LHCN-M2 (cell line): Measurements from ENCODE around the gene CAB39. TPM values are rescaled to one million over a fixed set of nuclear protein-coding genes. Genes with fewer than 3 reads are reported as not detected.
A peak's percentile ranks its signal among the peaks of the same experiment; 100 is the strongest.
"Not testable (repeated sequence)": the region's sequence is repeated elsewhere in the genome, so short reads cannot be mapped to it uniquely, and the experiment has no call there.

Source experiments
- DNase-seq: peaks from one replicate; pipeline ENCODE4 v3.0.0-alpha.2; 2012; ENCODE audit warnings: low read depth
- total RNA-seq: library from RNA; depleted of rRNA; stranded (reverse); fragments of >200 nt; gene quantifications from 2 replicates; pipeline ENCODE4 v1.2.3, GENCODE V29; 2014

CAB39 gene
- total RNA-seq, 1 experiment from 2014 or later = 41.0 TPM

- DNase-seq = peak; percentile 74
These were observed 1.5 kb downstream of the CAB39 start for GRCh38 chr2:230714136-230714480.

- DNase-seq = no peak
These were observed 2.6 kb downstream of the CAB39 start for GRCh38 chr2:230715201-230715600.

- DNase-seq = no peak
These were observed 3.9 kb downstream of the CAB39 start for GRCh38 chr2:230716588-230716987.

GRCh38 chr2:230717600-230717999 lies 5.0 kb downstream of the CAB39 start:
- peak; percentile 53 for DNase-seq

GRCh38 chr2:230719340-230719739 lies 6.7 kb downstream of the CAB39 start:
- DNase-seq = no peak

- no peak for DNase-seq
These were observed 9.1 kb downstream of the CAB39 start for GRCh38 chr2:230721712-230722111.

- no peak for DNase-seq
These were observed 9.7 kb downstream of the CAB39 start for GRCh38 chr2:230722207-230722885.

- DNase-seq = no peak
These were observed 10.7 kb downstream of the CAB39 start for GRCh38 chr2:230723363-230723762.

GRCh38 chr2:230724957-230725356 lies 12.3 kb downstream of the CAB39 start:
- not testable (repeated sequence) for DNase-seq

- no peak for DNase-seq
These were observed 18.9 kb downstream of the CAB39 start for GRCh38 chr2:230731512-230731911.

- DNase-seq = no peak
These were observed 20.3 kb downstream of the CAB39 start for GRCh38 chr2:230732914-230733401.

GRCh38 chr2:230734247-230735175 lies 21.9 kb downstream of the CAB39 start:
- no peak for DNase-seq

GRCh38 chr2:230735884-230736283 lies 23.2 kb downstream of the CAB39 start:
- no peak for DNase-seq

- DNase-seq = no peak
These were observed 24.7 kb downstream of the CAB39 start for GRCh38 chr2:230737300-230737699.

- no peak for DNase-seq
These were observed 25.2 kb downstream of the CAB39 start for GRCh38 chr2:230737791-230738226.

- DNase-seq = peak; percentile 44
These were observed 25.8 kb downstream of the CAB39 start for GRCh38 chr2:230738391-230738811.

GRCh38 chr2:230738924-230739323 lies 26.3 kb downstream of the CAB39 start:
- no peak for DNase-seq

- no peak for DNase-seq
These were observed 27.3 kb downstream of the CAB39 start for GRCh38 chr2:230739961-230740360.

- no peak for DNase-seq
These were observed 30.1 kb downstream of the CAB39 start for GRCh38 chr2:230742781-230743180.

- DNase-seq = no peak
These were observed 33.6 kb downstream of the CAB39 start for GRCh38 chr2:230746213-230746612.

GRCh38 chr2:230748087-230748486 lies 35.4 kb downstream of the CAB39 start:
- DNase-seq = no peak

GRCh38 chr2:230749111-230749510 lies 36.5 kb downstream of the CAB39 start:
- DNase-seq = no peak

GRCh38 chr2:230751062-230751461 lies 38.4 kb downstream of the CAB39 start:
- DNase-seq = peak; percentile 80
